SH-SY5Y (cell line): ENCODE results near the gene SERPINA3.

Source experiments
- GATA2 ChIP-seq: IDR thresholded peaks from 2 replicates; pipeline ENCODE4 v1.6.1; 2011; ENCODE audit warnings: mild to moderate bottlenecking, low read depth, low read length
- GATA3 ChIP-seq: IDR thresholded peaks from 2 replicates; pipeline ENCODE4 v1.6.1; 2011; ENCODE audit warnings: low read depth, mild to moderate bottlenecking, low read length, moderate library complexity

DNA sequence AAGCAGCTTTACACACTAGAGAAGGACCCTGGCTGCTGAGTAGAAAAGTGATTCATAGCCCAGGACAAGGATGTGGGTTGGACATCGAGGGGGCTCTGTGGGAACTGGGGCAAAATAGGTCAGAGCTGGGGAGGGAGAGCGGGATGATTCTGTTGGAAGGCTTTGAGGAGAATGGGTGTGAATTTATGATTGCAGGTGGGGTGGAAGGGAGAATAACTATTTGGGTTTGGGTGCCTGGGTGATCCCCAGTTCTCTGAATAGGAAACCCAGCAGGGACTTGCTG, 13.1 kb downstream of the SERPINA3 start:
- TF ChIP-seq GATA3 (no peak), GATA2 (no peak)
